Coronary artery (tissue), 2 donors: ENCODE results near the gene ADAMTSL3.
"Not testable (repeated sequence)": the region's sequence is repeated elsewhere in the genome, so short reads cannot be mapped to it uniquely, and the experiment has no call there.

Experiments
- DNase-seq: peaks from one replicate; pipeline ENCODE4 v3.0.0-alpha.2; 2017; ENCODE audit warnings: low spot score
- H3K27ac ChIP-seq, 2 donors: fragments of 200-600 bp; sonication (generic); one replicate each; pipeline ENCODE4 v1.5.1; 2016 to 2019
- H3K4me3 ChIP-seq: fragments of 200-600 bp; sonication (generic); 2 replicates; pipeline ENCODE4 v1.5.1; 2016; ENCODE audit warnings: mild to moderate bottlenecking, moderate library complexity
- TF ChIP-seq, protein P1 (sequence below): fragments of 200-600 bp; sonication (generic); IDR thresholded peaks from one replicate; pipeline ENCODE4 v1.5.1; 2019; ENCODE audit warnings: antibody characterized with exemption

ADAMTSL3 gene

DNA sequence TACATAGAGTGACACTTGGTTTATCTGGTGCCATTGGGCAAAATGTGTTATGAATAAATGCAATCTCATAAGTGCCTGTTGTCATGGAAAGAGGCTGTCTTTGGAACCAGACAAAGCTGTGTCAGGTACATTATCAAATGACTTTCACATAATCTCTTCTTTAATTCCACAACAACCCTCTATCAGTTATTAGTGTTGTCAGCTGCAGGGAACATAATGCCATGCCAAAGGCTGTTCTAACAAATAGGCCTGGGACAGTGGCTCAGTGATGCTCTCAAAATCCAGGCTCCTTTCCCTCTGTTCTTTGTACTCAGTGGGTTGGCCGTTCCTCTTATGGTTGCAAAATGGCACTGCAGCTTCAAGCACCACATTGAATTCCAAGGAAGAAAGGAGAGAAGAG, 91.8 kb downstream of the ADAMTSL3 start:
- TF ChIP-seq, protein P1, sequence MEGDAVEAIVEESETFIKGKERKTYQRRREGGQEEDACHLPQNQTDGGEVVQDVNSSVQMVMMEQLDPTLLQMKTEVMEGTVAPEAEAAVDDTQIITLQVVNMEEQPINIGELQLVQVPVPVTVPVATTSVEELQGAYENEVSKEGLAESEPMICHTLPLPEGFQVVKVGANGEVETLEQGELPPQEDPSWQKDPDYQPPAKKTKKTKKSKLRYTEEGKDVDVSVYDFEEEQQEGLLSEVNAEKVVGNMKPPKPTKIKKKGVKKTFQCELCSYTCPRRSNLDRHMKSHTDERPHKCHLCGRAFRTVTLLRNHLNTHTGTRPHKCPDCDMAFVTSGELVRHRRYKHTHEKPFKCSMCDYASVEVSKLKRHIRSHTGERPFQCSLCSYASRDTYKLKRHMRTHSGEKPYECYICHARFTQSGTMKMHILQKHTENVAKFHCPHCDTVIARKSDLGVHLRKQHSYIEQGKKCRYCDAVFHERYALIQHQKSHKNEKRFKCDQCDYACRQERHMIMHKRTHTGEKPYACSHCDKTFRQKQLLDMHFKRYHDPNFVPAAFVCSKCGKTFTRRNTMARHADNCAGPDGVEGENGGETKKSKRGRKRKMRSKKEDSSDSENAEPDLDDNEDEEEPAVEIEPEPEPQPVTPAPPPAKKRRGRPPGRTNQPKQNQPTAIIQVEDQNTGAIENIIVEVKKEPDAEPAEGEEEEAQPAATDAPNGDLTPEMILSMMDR = no peak
- DNase-seq = no peak
- Histone ChIP-seq H3K4me3 (no peak overlapping the region), H3K27ac (no peak overlapping the region)

DNA sequence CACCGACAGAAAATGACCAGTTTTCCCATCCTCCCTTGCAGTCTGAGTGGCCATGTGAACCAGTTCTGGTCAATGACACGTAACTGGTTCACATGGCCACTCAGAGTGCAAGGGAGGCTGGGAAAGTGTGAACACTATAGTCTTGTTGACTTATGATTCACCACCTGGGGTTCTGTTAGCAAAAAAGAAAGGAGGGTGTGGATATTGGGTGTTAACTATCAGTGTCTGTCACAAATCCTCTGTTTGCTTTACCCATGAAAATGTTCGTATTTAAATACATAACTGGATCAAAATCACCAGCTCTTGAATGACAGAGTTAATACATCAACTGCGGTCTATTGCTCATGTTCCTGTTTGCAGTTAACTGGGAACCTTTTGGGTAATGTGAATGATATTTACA, 92.3 kb downstream of the ADAMTSL3 start:
- Histone ChIP-seq H3K27ac (peak overlapping the region in 1 of 2 donors; percentile 78), H3K4me3 (no peak overlapping the region)
- no peak for DNase-seq
- TF ChIP-seq, protein P1 = no peak

DNA sequence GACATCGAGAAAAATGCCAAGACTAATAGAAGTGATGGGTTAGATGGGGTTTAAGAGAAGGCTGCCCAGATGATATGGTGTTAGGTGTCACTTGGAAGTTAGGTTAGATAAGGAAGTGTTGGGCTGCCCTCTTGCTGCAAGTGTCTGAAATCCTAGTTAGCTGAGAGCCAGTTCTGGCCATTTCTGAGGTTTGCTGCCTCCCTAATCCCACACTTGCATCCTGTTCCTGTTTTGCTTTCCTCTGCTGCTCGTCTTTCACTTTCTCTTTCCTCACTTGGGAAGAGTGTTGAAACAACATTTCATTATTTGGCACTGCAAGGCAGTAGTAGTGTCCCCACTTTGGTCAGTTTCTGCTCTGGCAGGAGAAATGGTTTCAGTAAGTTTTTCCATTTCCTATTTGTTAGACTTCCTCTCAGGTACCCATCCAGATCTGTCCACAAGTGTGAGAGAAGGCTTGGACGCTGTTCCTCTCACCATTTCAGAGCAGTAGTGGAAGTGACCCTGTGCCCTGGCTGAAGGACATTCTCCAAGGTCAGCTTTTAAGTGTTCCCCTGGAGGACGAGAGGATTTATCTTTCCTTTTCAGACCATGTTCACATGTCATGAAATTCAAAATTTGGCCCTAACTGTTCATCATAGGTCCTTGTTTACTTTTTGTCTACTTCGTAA, 93.3 kb downstream of the ADAMTSL3 start:
- TF ChIP-seq, protein P1 = no peak
- Histone ChIP-seq H3K4me3 (peak overlapping the region; percentile 60), H3K27ac (peak overlapping the region in 1 of 2 donors; percentile 78)
- no peak for DNase-seq

DNA sequence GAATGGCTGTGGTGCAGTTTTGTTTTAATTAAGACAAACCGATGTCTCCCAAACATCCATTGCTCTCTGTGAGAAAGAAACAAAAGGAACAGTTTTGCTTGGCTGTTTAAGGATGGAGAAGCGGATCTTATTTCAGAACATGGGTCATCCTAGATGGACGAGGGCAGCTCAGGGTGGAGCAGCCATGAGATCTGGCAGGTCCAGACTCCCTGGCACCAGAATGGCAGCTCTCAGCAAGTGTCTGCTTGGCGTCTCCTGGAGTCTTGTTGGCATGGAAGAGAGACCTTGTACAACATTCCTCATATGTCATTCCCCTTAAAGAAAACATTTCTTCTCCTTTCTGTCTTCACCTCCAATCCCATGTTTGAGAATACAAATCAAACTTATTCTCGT, 93.8 kb downstream of the ADAMTSL3 start:
- Histone ChIP-seq H3K4me3 (peak overlapping the region; percentile 60), H3K27ac (peak overlapping the region in 1 of 2 donors; percentile 78)
- TF ChIP-seq, protein P1 = no peak
- no peak for DNase-seq

DNA sequence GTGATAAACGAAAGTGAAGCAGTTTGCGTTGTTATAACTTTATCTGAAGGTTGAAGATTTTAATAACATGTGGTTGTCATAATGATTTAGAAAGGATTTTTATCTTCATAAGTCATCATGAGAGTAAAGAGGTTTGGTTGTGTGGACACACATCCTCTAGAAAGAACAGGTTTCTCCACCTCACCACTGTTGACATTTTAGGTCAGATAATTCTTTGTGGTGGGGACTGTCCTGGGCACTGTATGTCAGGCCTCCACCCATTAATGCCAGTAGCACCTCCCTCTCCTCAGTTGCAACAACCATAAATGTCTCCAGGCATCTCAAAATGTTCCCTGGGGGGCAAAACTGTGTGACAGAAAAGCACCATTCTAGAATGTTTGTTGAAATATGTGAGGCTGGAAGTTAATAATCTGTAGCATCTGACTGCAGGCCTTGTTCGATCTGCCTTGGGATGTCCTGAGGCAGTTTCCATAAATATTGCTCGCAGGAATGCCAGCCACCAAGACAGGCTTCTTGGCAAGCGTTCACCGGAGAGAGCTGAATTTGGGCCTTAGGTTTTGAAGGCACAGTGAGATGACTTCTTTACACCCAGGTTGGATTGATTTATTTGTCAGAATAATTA, 100.1 kb downstream of the ADAMTSL3 start:
- no peak overlapping the region for H3K27ac ChIP-seq
- no peak overlapping the region for H3K4me3 ChIP-seq
- no peak for DNase-seq
- TF ChIP-seq, protein P1 = no peak

DNA sequence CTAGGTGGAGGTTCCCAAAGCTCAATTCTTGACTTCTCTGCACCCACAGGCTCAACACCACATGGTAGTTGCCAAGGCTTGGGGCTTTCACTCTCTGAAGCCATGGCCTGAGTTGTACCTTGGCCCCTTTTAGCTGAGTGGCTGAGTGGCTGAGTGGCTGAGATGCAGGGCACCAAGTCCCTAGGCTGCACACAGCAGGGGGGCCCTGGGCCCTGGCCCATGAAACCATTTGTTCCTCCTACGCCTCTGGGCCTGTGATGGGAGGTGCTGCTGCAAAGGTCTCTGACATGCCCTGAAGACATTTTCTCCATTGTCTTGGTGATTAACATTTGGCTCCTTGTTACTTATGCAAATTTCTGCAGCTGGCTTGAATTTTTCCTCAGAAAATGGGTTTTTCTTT, 103.4 kb downstream of the ADAMTSL3 start:
- DNase-seq, H3K27ac ChIP-seq, H3K4me3 ChIP-seq: not testable (repeated sequence)

DNA sequence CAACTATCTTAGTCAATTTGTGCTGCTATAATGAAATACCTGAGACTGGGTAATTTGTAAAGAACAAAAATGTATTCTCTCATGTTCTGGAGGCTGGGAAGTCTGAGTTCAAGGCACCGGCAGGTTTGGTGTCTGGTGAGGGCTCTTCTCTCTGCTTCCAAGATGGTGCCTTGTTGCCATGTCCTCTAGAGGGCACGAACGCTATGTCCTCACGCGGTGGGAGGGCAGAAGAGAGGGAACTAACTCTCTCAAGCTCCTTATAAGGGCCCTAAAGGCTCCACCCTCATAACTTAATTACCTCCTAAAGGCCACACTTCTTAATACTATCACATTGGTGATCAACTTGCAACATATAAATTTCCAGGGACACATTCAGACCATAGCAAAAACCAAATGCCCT, 108.4 kb downstream of the ADAMTSL3 start:
- TF ChIP-seq, protein P1 = no peak
- no peak for DNase-seq
- Histone ChIP-seq H3K27ac (no peak overlapping the region), H3K4me3 (no peak overlapping the region)
